Activated CD8-positive, alpha-beta T cell treated with anti-CD3 and anti-CD28 coated beads, Interleukin-2, amount 10 ng/mL, durations not matched to agents 7 days and 5 days (primary cell): ENCODE data around the gene SHISA4. TPM values are rescaled to one million over a fixed set of nuclear protein-coding genes. Genes with fewer than 3 reads are reported as not detected.
"Not testable (repeated sequence)": the region's sequence is repeated elsewhere in the genome, so short reads cannot be mapped to it uniquely, and the experiment has no call there.

Experiments
- ATAC-seq: fragments of 150-1000 bp; cut with Tn5 transposase; one replicate; pipeline ENCODE4 v1.10.0; 2021; ENCODE audit warnings: moderate library complexity
- CTCF ChIA-PET: fragments of 350-600 bp; sonication (Branson Sonifier 250); formaldehyde crosslinking; loops from one replicate; lab custom pipeline; 2021; ENCODE audit warnings: antibody characterized with exemption; lab: Charles Lee
- POLR2A ChIA-PET: fragments of 350-600 bp; sonication (Branson Sonifier 250); formaldehyde crosslinking; loops from one replicate; lab custom pipeline; 2021; ENCODE audit warnings: antibody characterized with exemption; lab: Charles Lee
- DNase-seq: peaks from one replicate; pipeline ENCODE4 v3.0.0-alpha.2; 2020
- H3K27ac Mint-ChIP-seq: one replicate; pipeline ENCODE4 v1.8.0; 2021; ENCODE audit warnings: mild to moderate bottlenecking, mixed read lengths
- H3K27me3 Mint-ChIP-seq: one replicate; pipeline ENCODE4 v1.8.0; 2021; ENCODE audit warnings: low read depth, mixed read lengths
- H3K36me3 Mint-ChIP-seq: one replicate; pipeline ENCODE4 v1.8.0; 2021; ENCODE audit warnings: low read depth, mixed read lengths
- H3K4me1 Mint-ChIP-seq: one replicate; pipeline ENCODE4 v1.8.0; 2021; ENCODE audit warnings: low read depth, mixed read lengths
- H3K4me3 Mint-ChIP-seq: one replicate; pipeline ENCODE4 v1.8.0; 2021; ENCODE audit warnings: mild to moderate bottlenecking, mixed read lengths
- H3K9me3 Mint-ChIP-seq: one replicate; pipeline ENCODE4 v1.8.0; 2022; ENCODE audit warnings: mixed read lengths; ENCODE audit not compliant: insufficient read depth
- microRNA-seq: library from miRNA; unstranded; fragments of <30 nt; microRNA quantifications from one replicate; pipeline ENCODE4 v1.2.0, GENCODE V29; 2022
- total RNA-seq, 2 experiments: library from RNA; stranded (reverse); gene quantifications; one replicate each; pipeline ENCODE4 v1.2.3, GENCODE V29; 2021

Gene SHISA4
- total RNA-seq, 2 experiments from 2014 or later, result 0.55 TPM; not detected in 1

DNA sequence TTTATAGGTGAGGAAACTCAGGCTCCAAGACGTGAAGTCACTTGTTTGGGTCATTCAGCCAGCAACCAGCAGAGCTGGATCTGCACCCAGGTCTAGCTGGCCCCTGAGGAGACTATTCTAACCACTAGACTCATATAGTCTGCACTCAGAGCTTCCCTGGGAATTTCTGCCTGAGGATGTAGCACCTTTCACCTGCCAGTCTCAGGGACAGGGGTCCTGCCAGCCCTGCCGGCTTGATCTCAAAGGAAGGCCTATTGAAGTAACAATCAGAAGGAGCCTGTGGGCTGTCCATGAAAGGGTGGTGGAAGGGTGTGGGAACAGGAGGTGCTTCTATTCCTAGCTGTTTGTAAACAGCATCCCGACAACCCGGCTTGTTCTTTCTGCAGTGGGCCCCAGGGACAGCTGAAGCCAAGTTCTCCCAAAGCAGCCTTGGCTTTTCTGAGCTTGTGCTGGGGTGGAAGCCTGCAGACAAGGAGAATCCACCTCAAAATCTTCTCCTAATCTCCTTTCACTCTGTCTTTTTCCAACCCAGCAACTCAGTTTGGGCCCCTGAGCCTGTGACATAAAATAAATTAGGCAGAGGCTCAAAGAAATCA lies 49.8 kb downstream of the SHISA4 start:
- Mint-ChIP-seq H3K4me1 (no peaks in the 10 kb centered on the region), H3K36me3 (no peaks in the 10 kb centered on the region), H3K27ac (no peak overlapping the region), H3K9me3 (no peaks in the 10 kb centered on the region), H3K27me3 (peaks cover 28% of the 10 kb centered on the region), H3K4me3 (no peak overlapping the region)
- POLR2A ChIA-PET, result no interaction called here
- CTCF ChIA-PET, result no interaction called here
- DNase-seq (no peak), ATAC-seq (no peak)

DNA sequence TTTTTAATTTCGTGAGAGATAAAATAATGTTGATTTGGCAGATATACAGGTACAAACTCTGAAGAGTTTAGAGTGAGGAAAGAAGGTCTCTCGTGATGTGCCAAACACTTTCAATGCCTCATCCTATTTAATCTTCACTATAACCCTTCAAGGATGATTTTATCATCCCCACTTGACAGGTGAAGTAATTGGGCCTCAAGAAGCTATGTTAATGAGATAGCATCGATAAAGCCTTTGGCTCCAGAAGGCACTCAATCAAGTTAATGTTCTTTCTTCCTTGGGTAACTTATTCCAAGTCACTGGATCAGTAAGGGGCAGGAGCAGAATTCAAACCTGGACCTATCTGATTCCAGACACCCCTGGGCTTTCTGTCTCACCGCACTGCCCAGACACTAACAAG lies 50.5 kb downstream of the SHISA4 start:
- no peaks in the 10 kb centered on the region for H3K4me1 Mint-ChIP-seq
- H3K36me3 Mint-ChIP-seq, result no peaks in the 10 kb centered on the region
- H3K27me3 Mint-ChIP-seq, result peaks cover 31% of the 10 kb centered on the region
- ChIA-PET POLR2A (no interaction called here), CTCF (no interaction called here)
- no peak overlapping the region for H3K27ac Mint-ChIP-seq
- DNase-seq (no peak), ATAC-seq (no peak)
- H3K9me3 Mint-ChIP-seq, result no peaks in the 10 kb centered on the region
- H3K4me3 Mint-ChIP-seq, result no peak overlapping the region

DNA sequence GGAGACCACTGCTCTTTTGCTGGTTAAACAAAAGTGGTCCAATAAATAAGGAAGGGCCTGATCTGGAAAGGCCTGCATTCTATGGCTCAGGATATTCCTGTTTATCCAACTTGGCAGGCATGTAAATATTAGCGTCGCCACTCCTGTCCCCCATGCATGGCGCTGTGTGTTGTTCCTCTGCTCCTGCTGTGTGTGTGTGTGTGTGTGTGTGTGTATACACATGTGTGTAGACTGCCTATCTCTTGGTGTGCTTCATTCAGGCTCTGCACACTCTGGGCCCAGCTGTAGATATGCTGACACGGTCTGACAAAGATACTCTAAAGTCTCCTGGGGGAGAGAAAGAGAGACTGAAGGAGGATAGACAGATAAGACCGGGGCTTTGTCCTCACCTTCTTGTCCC lies 50.9 kb downstream of the SHISA4 start:
- POLR2A ChIA-PET, result no interaction called here
- no peak for DNase-seq
- Mint-ChIP-seq H3K4me1 (no peaks in the 10 kb centered on the region), H3K27me3 (peaks cover 30% of the 10 kb centered on the region), H3K27ac (no peak overlapping the region), H3K36me3 (no peaks in the 10 kb centered on the region), H3K9me3 (no peaks in the 10 kb centered on the region), H3K4me3 (no peak overlapping the region)
- CTCF ChIA-PET, result no interaction called here
- ATAC-seq, result no peak

DNA sequence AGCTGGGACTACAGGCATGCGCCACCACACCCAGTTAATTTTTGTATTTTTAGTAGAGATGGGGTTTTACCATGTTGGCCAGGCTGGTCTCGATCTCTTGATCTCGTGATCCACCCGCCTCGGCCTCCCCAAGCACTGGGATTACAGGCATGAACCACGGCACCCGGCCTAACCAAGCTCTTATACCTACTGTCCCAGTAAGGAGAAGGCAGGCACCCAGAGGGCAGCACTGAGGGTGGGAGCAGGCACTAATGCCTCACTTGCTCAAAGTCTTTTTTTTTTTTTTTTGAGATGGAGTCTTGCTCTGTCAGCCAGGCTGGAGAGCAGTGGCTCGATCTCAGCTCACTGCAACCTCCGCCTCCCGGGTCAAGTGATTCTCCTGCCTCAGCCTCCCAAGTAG lies 51.6 kb downstream of the SHISA4 start:
- H3K9me3 Mint-ChIP-seq, H3K27ac Mint-ChIP-seq, CTCF ChIA-PET, ATAC-seq, POLR2A ChIA-PET, H3K4me1 Mint-ChIP-seq, H3K36me3 Mint-ChIP-seq, DNase-seq, H3K4me3 Mint-ChIP-seq: not testable (repeated sequence)
- peaks cover 32% of the 10 kb centered on the region for H3K27me3 Mint-ChIP-seq

DNA sequence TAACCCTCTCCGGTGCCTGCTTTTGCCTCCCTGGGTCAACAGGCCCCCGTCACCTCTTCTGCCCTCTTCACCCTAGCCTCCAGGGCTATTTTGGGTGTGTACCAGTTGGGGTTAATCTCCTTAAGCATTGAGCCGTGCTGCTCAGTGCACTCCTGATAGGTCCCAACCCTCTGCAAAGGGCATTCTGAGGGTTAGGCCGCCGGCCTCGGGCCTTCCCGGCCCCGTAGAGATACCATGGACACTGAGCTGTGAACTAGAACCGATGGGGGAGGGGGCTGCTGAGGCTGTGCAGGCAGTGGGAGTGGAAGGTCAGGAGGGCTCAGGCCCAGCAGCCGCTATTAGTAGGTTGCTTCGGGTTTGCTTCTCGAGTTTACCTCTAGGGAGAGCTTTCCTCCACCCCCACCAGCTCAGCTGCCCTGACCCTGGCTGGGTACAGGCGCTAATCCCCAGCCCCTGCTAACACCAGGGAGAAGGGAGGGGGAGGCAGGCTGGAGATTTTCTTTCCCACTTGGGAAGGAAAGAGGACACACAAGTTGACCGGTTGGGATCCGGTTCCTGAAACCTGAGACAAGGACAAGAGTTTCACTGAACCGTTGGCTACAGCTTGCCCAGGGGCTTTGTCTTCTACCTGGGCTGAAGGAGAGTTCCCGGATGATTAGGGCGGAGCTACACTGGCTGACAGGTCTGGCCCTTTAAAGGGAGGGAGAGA lies 52.9 kb downstream of the SHISA4 start:
- no peak for ATAC-seq
- Mint-ChIP-seq H3K36me3 (no peaks in the 10 kb centered on the region), H3K4me3 (no peak overlapping the region), H3K4me1 (peaks cover 7% of the 10 kb centered on the region), H3K27me3 (peaks cover 40% of the 10 kb centered on the region), H3K9me3 (no peaks in the 10 kb centered on the region), H3K27ac (no peak overlapping the region)
- CTCF ChIA-PET, result no interaction called here
- no peak for DNase-seq
- POLR2A ChIA-PET, result no interaction called here

- ATAC-seq (no peak), DNase-seq (no peak)
- H3K4me3 Mint-ChIP-seq, result no peak overlapping the region
- H3K27me3 Mint-ChIP-seq, result peaks cover 43% of the 10 kb centered on the region
- CTCF ChIA-PET, result no interaction called here
- H3K27ac Mint-ChIP-seq, result no peak overlapping the region
- peaks cover 7% of the 10 kb centered on the region for H3K4me1 Mint-ChIP-seq
- no peaks in the 10 kb centered on the region for H3K36me3 Mint-ChIP-seq
- H3K9me3 Mint-ChIP-seq, result no peaks in the 10 kb centered on the region
- POLR2A ChIA-PET, result no interaction called here
These were observed 53.4 kb downstream of the SHISA4 start for GRCh38 chr1:201942129-201942495.

Small RNAs within 50 kb of the gene (microRNA-seq; reads per million reads assigned to microRNA genes)
- not detected for gene MIR6739

Other genes starting within 250 kb of the SHISA4 start
- 10 to 100 TPM; 55.3 to 58.1 TPM for gene IPO9, start 59.7 kb upstream of the SHISA4 start, total RNA-seq
- gene LMOD1, start 57.6 kb downstream of the SHISA4 start, total RNA-seq, result not detected
- gene TIMM17A, start 66.6 kb downstream of the SHISA4 start, total RNA-seq, result 10 to 100 TPM; 51.4 to 54.0 TPM
- 10 to 100 TPM; 32.0 to 32.2 TPM for gene RNPEP, start 93.8 kb downstream of the SHISA4 start, total RNA-seq
- gene ELF3, start 121.7 kb downstream of the SHISA4 start, total RNA-seq, result under 1 TPM; 0.42 to 0.55 TPM
- gene GPR37L1, start 234.0 kb downstream of the SHISA4 start, total RNA-seq, result not detected